Neural crest cell (in vitro differentiated cells): ENCODE data around the gene ERC2. TPM values are rescaled to one million over a fixed set of nuclear protein-coding genes. Genes with fewer than 3 reads are reported as not detected.

Experiments
- DNase-seq: peaks from one replicate; pipeline ENCODE4 v3.0.0; 2021; ENCODE audit warnings: low read depth, mixed read lengths, low spot score
- H3K27ac Mint-ChIP-seq: one replicate; pipeline ENCODE4 v1.8.0; 2021; ENCODE audit warnings: mild to moderate bottlenecking, mixed read lengths; ENCODE audit not compliant: unreplicated experiment
- H3K27me3 Mint-ChIP-seq: 2 replicates; pipeline ENCODE4 v1.8.0; 2021; ENCODE audit warnings: low read depth, mild to moderate bottlenecking, mixed read lengths
- H3K36me3 Mint-ChIP-seq: 2 replicates; pipeline ENCODE4 v1.8.0; 2021; ENCODE audit warnings: low read depth, mild to moderate bottlenecking, mixed read lengths
- H3K4me1 Mint-ChIP-seq: 2 replicates; pipeline ENCODE4 v1.8.0; 2021; ENCODE audit warnings: mixed read lengths
- H3K4me3 Mint-ChIP-seq: one replicate; pipeline ENCODE4 v1.8.0; 2021; ENCODE audit warnings: mild to moderate bottlenecking, mixed read lengths
- H3K9me3 Mint-ChIP-seq: 2 replicates; pipeline ENCODE4 v1.8.0; 2021; ENCODE audit warnings: mixed read lengths
- CTCF ChIP-seq: fragments of 200-600 bp; sonication (generic); conservative IDR thresholded peaks from 2 replicates; pipeline ENCODE4 v1.5.0; 2021; ENCODE audit warnings: antibody characterized with exemption, mild to moderate bottlenecking
- total RNA-seq: library from RNA; stranded (reverse); gene quantifications from 2 replicates; pipeline ENCODE4 v1.2.1, GENCODE V29; 2021

ERC2 gene
- total RNA-seq, 1 donor from 2014 or later = 13.5 TPM

DNA sequence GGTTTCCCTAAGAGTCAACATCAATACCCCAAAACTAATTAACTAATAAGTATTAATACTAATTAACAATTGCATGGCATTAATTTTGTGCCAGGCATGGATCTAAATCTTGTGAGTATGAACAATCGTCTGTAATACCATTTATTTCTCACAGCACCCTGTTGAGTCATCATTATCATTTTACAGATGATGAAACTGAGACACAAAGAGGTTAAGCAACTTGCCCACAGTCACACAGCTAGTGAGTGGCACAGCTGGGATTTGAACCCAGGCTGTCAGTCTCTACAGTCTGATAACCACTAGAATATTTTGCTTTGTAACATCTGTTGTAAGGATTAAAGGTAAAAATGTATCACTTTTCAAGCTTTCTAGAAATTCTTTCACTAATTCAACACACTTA lies 557.7 kb downstream of the ERC2 start:
- no peak overlapping the region for H3K27ac Mint-ChIP-seq
- no peak for DNase-seq
- H3K27me3 Mint-ChIP-seq = no peaks in the 10 kb centered on the region
- no peaks in the 10 kb centered on the region for H3K36me3 Mint-ChIP-seq
- no peaks in the 10 kb centered on the region for H3K9me3 Mint-ChIP-seq
- H3K4me1 Mint-ChIP-seq = peaks cover 17% of the 10 kb centered on the region
- TF ChIP-seq CTCF = no peak
- no peak overlapping the region for H3K4me3 Mint-ChIP-seq

DNA sequence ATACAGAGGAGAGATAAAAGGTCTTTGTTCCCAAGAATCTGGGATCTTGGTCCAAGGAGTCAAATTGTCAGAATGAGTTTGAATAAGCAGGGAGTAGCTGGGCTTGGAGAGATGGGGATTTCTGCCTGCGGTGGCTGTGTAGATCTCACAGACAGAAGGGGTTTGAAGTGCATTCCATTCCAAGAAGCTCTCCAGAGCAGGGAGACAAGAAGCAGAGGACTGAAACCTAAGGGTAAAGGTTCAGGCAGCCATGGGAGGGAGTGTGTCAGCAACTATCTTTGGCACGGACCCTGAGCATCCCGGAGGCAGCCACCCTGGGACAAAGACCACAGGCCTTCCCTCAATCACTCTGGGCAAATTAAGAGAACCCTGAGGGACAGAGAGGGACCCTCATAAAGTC lies 558.9 kb downstream of the ERC2 start:
- Mint-ChIP-seq H3K27ac (no peak overlapping the region), H3K4me3 (no peak overlapping the region), H3K27me3 (no peaks in the 10 kb centered on the region), H3K9me3 (no peaks in the 10 kb centered on the region), H3K4me1 (peaks cover 17% of the 10 kb centered on the region), H3K36me3 (no peaks in the 10 kb centered on the region)
- no peak for TF ChIP-seq CTCF
- no peak for DNase-seq

DNA sequence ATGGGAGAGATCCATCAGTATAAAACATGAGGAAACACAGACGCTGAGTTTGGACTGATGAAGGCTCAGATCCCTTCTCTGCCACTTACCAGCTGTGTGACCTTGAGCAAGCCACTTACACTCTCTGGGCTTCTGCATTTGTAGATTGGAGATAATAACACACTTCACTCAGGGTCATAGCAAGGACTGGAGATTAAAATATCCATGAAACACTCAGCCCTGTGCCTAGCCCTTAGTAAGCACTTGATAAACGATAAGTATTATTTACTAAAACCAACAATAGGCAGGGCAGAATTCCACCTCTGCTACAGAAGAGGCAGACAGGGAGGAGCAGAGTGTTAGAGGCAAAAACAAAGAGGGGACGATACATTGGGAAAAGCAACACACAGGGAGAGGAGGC lies 560.7 kb downstream of the ERC2 start:
- no peaks in the 10 kb centered on the region for H3K9me3 Mint-ChIP-seq
- no peak for DNase-seq
- no peak overlapping the region for H3K27ac Mint-ChIP-seq
- no peak overlapping the region for H3K4me3 Mint-ChIP-seq
- TF ChIP-seq CTCF = no peak
- no peaks in the 10 kb centered on the region for H3K36me3 Mint-ChIP-seq
- H3K27me3 Mint-ChIP-seq = no peaks in the 10 kb centered on the region
- H3K4me1 Mint-ChIP-seq = peaks cover 19% of the 10 kb centered on the region

DNA sequence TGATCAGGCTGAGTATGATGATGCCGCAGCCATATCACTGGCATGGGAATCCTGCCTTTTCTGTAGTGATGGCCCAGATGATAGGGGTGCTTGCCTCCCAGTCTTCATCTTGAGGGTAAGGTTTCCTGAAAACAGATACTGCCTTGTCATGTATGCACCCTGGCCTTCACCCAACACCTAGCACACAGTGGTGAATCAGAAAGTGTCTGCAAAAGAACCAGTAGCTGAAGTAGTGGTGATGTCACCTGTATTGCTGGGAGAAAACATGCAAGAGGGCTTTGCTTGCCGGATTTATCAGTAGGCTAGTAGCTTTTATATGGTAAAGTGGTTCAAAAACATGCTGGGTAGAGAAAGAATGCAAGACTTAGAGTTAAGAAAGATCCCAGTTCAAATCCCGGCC lies 561.4 kb downstream of the ERC2 start:
- Mint-ChIP-seq H3K4me1 (peaks cover 26% of the 10 kb centered on the region), H3K9me3 (no peaks in the 10 kb centered on the region), H3K27ac (no peak overlapping the region), H3K27me3 (no peaks in the 10 kb centered on the region), H3K36me3 (no peaks in the 10 kb centered on the region), H3K4me3 (no peak overlapping the region)
- DNase-seq = no peak
- no peak for TF ChIP-seq CTCF

- no peak for DNase-seq
- H3K4me3 Mint-ChIP-seq = no peak overlapping the region
- TF ChIP-seq CTCF = no peak
- H3K27me3 Mint-ChIP-seq = no peaks in the 10 kb centered on the region
- no peak overlapping the region for H3K27ac Mint-ChIP-seq
- no peaks in the 10 kb centered on the region for H3K36me3 Mint-ChIP-seq
- H3K9me3 Mint-ChIP-seq = no peaks in the 10 kb centered on the region
- peaks cover 27% of the 10 kb centered on the region for H3K4me1 Mint-ChIP-seq
Measured at GRCh38 chr3:55904716-55905115, 563.6 kb downstream of the ERC2 start.

- Mint-ChIP-seq H3K27me3 (no peaks in the 10 kb centered on the region), H3K27ac (no peak overlapping the region), H3K36me3 (no peaks in the 10 kb centered on the region), H3K4me3 (no peak overlapping the region), H3K9me3 (no peaks in the 10 kb centered on the region), H3K4me1 (peaks cover 26% of the 10 kb centered on the region)
- TF ChIP-seq CTCF = no peak
- DNase-seq = no peak
Measured at GRCh38 chr3:55903680-55904079, 564.6 kb downstream of the ERC2 start.
